K562 (cell line): ENCODE data around the gene SCRN2. TPM values are rescaled to one million over a fixed set of nuclear protein-coding genes. Genes with fewer than 3 reads are reported as not detected.

Experiments used
- ATF4 ChIP-seq: fragments of 450-650 bp; formaldehyde crosslinking; IDR thresholded peaks from 2 replicates; pipeline ENCODE4 v1.4.0; 2022; ENCODE audit warnings: mild to moderate bottlenecking, moderate library complexity
- CBX5 ChIP-seq: IDR thresholded peaks from 2 replicates; pipeline ENCODE4 v1.6.1; 2014; ENCODE audit warnings: low read depth, borderline replicate concordance
- CHAMP1 ChIP-seq: fragments of 450-650 bp; IDR thresholded peaks from 2 replicates; pipeline ENCODE4 v1.6.1; 2016; ENCODE audit warnings: mild to moderate bottlenecking
- CREB3L1 ChIP-seq: fragments of 450-650 bp; IDR thresholded peaks from 2 replicates; pipeline ENCODE4 v1.6.1; 2014; ENCODE audit warnings: low read depth, mild to moderate bottlenecking, moderate library complexity, borderline replicate concordance
- ELF1 ChIP-seq: fragments of 200-800 bp; sonication (Bioruptor generic); IDR thresholded peaks from 2 replicates; pipeline ENCODE4 v1.6.1; 2016; ENCODE audit warnings: missing genetic modification characterization, missing compliant biosample characterization
- ERF ChIP-seq: fragments of 450-650 bp; formaldehyde crosslinking; IDR thresholded peaks from 2 replicates; pipeline ENCODE4 v1.4.0; 2020; ENCODE audit warnings: mild to moderate bottlenecking, mixed read lengths
- ETV5 ChIP-seq: sonication (generic); formaldehyde crosslinking; IDR thresholded peaks from 2 replicates; pipeline ENCODE4 v1.4.0; 2020; ENCODE audit warnings: low read depth, mild to moderate bottlenecking, missing genetic modification reagents
- GABPA ChIP-seq: fragments of 200-800 bp; sonication (Bioruptor generic); conservative IDR thresholded peaks from 2 replicates; pipeline ENCODE4 v1.6.1; 2016; ENCODE audit warnings: low read depth, missing genetic modification characterization, missing compliant biosample characterization
- GTF2A2 ChIP-seq: IDR thresholded peaks from 2 replicates; pipeline ENCODE4 v1.6.1; 2016; ENCODE audit warnings: mild to moderate bottlenecking, missing genetic modification characterization, missing compliant biosample characterization
- HDAC3 ChIP-seq: fragments of 450-650 bp; IDR thresholded peaks from 2 replicates; pipeline ENCODE4 v1.6.1; 2018; ENCODE audit warnings: borderline replicate concordance, mild to moderate bottlenecking, moderate library complexity; ENCODE audit not compliant: partially characterized antibody
- KAT8 ChIP-seq: fragments of 450-650 bp; IDR thresholded peaks from 2 replicates; pipeline ENCODE4 v1.6.1; 2016; ENCODE audit warnings: low read depth, mild to moderate bottlenecking
- MAFG ChIP-seq: fragments of 450-650 bp; conservative IDR thresholded peaks from 2 replicates; pipeline ENCODE4 v1.6.1; 2016; ENCODE audit warnings: missing genetic modification characterization, missing compliant biosample characterization
- MAX ChIP-seq: sonication (generic); formaldehyde crosslinking; IDR thresholded peaks from 2 replicates; pipeline ENCODE4 v1.9.0; 2022; ENCODE audit warnings: mild to moderate bottlenecking, missing genetic modification reagents
- SMARCA5 ChIP-seq: fragments of 450-650 bp; IDR thresholded peaks from 2 replicates; pipeline ENCODE4 v1.6.1; 2016
- SP1 ChIP-seq: sonication (generic); formaldehyde crosslinking; IDR thresholded peaks from 2 replicates; pipeline ENCODE4 v1.8.1; 2022; ENCODE audit warnings: mild to moderate bottlenecking, missing genetic modification reagents
- YY1 ChIP-seq, 3 experiments: IDR thresholded peaks; 2 replicates each; pipeline ENCODE4 v1.6.1; 2011; ENCODE audit warnings: low read length in 2 of 3, mild to moderate bottlenecking in 2 of 3, moderate library complexity in 2 of 3, borderline replicate concordance in 1 of 3, control low read depth in 1 of 3, low read depth in 1 of 3; ENCODE audit not compliant: insufficient read depth in 3 of 3, insufficient replicate concordance in 2 of 3, control insufficient read depth in 1 of 3, insufficient read length in 1 of 3; ENCODE audit errors: extremely low read depth in 1 of 3
- ZFP91 ChIP-seq: sonication (generic); formaldehyde crosslinking; IDR thresholded peaks from 2 replicates; pipeline ENCODE4 v1.8.0; 2022; ENCODE audit warnings: mild to moderate bottlenecking, missing genetic modification reagents
- ZNF740 ChIP-seq, 3 experiments: fragments of 200-800 bp in 1 of 3; sonication (Bioruptor generic) in 1 of 3; sonication (generic) in 1 of 3; formaldehyde crosslinking in 1 of 3; IDR thresholded peaks; 2 replicates each; pipeline versions ENCODE4 v1.6.1 to v1.8.0; 2016 to 2022; ENCODE audit warnings: mild to moderate bottlenecking in 2 of 3, missing compliant biosample characterization in 2 of 3, missing genetic modification characterization in 2 of 3, missing genetic modification reagents in 1 of 3
- polyA plus RNA-seq, 8 experiments: library from polyadenylated mRNA; depleted of rRNA in 4 of 8; stranded (reverse) in 5 of 8; unstranded in 3 of 8; fragments of >200 nt; fragmentation: Nextera tagmentation in 2 of 8; fragmentation: Illumina TruSeq in 1 of 8; extraction: Ambion mirVana in 2 of 8; extraction: Trizol in 1 of 8; gene quantifications; 2 replicates each; pipeline versions ENCODE4 v1.2.1 to v1.2.3, GENCODE V29; 2011 to 2014; ENCODE audit warnings: inconsistent platforms in 1 of 8, missing spikeins in 1 of 8
- total RNA-seq, 7 experiments: library from RNA; depleted of rRNA in 6 of 7; stranded (reverse); fragments of >200 nt in 6 of 7; fragmentation: Illumina TruSeq in 2 of 7; extraction: Trizol in 2 of 7; gene quantifications; 2 replicates each; pipeline versions ENCODE4 v1.2.1 to v1.2.3, GENCODE V29; 2011 to 2021; ENCODE audit warnings: low replicate concordance in 1 of 7

Gene SCRN2
- total and polyA plus RNA-seq, 9 of the 15 experiments (the other 6 are each of a cell fraction or from before 2014, with no cell fraction given) = 0.25 to 32.9 (median 13.6) TPM

GRCh38 chr17:47841488-47842291 is 617 bp upstream of the SCRN2 start (continued):
- TF ChIP-seq ZNF740 (CRISPR knock-in tag; IDR thresholded peaks at IDR 0.05) = no peak
- no peak for TF ChIP-seq ZNF740 (tag; IDR thresholded peaks at IDR 0.05)
- no peak for TF ChIP-seq CBX5
- TF ChIP-seq ETV5 (CRISPR knock-in tag) = no peak; the same call in 1 of the 2 replicates
- TF ChIP-seq MAFG (tag) = no peak
- no peak for TF ChIP-seq YY1 (IDR thresholded peaks at IDR 0.05; ENCODE audit: borderline replicate concordance in 1 of 3, control insufficient read depth in 1 of 3, extremely low read depth in 1 of 3, insufficient read depth in 3 of 3, insufficient read length in 1 of 3, insufficient replicate concordance in 2 of 3, low read depth in 1 of 3, low read length in 2 of 3)
- TF ChIP-seq SMARCA5 = no peak
- no peak for TF ChIP-seq MAX (CRISPR knock-in tag)
- TF ChIP-seq KAT8 = no peak
- TF ChIP-seq ELF1 = no peak
- TF ChIP-seq ZFP91 (CRISPR knock-in tag) = no peak
- TF ChIP-seq GABPA = peak; percentile 62
- TF ChIP-seq GTF2A2 (tag) = no peak
- TF ChIP-seq CHAMP1 = no peak
- TF ChIP-seq SP1 (CRISPR knock-in tag) = no peak
- TF ChIP-seq HDAC3 = no peak
- no peak for TF ChIP-seq ERF (CRISPR knock-in tag)
- peak; percentile 2; the same call in 1 of the 2 replicates for TF ChIP-seq ATF4 (CRISPR knock-in tag)
- no peak for TF ChIP-seq CREB3L1
